Lung (tissue), 12 donors: ENCODE results near the gene C1orf185. TPM values are rescaled to one million over a fixed set of nuclear protein-coding genes. Genes with fewer than 3 reads are reported as not detected.
"Not testable (repeated sequence)": the region's sequence is repeated elsewhere in the genome, so short reads cannot be mapped to it uniquely, and the experiment has no call there.

ENCODE experiments used
- ATAC-seq: fragments of 200-7000 bp; cut with Tn5 transposase; one replicate; pipeline ENCODE4 v1.9.1; 2020; ENCODE audit warnings: moderate number of reproducible peaks; ENCODE audit not compliant: insufficient read depth, low FRiP score
- DNase-seq, 3 donors: peaks; one replicate each; pipeline ENCODE4 v3.0.0-alpha.2; 2013 to 2017
- H3K27ac ChIP-seq, 2 donors: one replicate each; pipeline ENCODE4 v1.5.1; 2013; ENCODE audit warnings: mild to moderate bottlenecking in 2 of 2, moderate library complexity in 2 of 2, control low read depth in 1 of 2, inconsistent platforms in 1 of 2, low read depth in 1 of 2, low read length in 1 of 2
- H3K27me3 ChIP-seq, 3 donors: one replicate each; pipeline ENCODE4 v1.5.1; 2013; ENCODE audit warnings: low read length in 2 of 3; ENCODE audit not compliant: control insufficient read depth in 3 of 3, insufficient read depth in 3 of 3
- H3K36me3 ChIP-seq, 4 donors: one replicate each; pipeline ENCODE4 v1.5.1; 2013; ENCODE audit warnings: low read length in 4 of 4, mild to moderate bottlenecking in 1 of 4, moderate library complexity in 1 of 4; ENCODE audit not compliant: control insufficient read depth in 4 of 4, insufficient read depth in 4 of 4
- H3K4me1 ChIP-seq, 5 donors: one replicate each; pipeline ENCODE4 v1.5.1; 2013; ENCODE audit warnings: low read length in 5 of 5, mild to moderate bottlenecking in 2 of 5, moderate library complexity in 1 of 5; ENCODE audit not compliant: control insufficient read depth in 5 of 5, insufficient read depth in 5 of 5
- H3K4me3 ChIP-seq: one replicate; pipeline ENCODE4 v1.5.1; 2013; ENCODE audit warnings: mild to moderate bottlenecking, control low read depth, moderate library complexity
- H3K9ac ChIP-seq, 2 donors: one replicate each; pipeline ENCODE4 v1.5.1; 2013; ENCODE audit warnings: low read length in 2 of 2, control low read depth in 1 of 2; ENCODE audit not compliant: insufficient read depth in 1 of 2
- H3K9me3 ChIP-seq, 4 donors: one replicate each; pipeline ENCODE4 v1.5.1; 2013; ENCODE audit warnings: low read length in 3 of 4, mild to moderate bottlenecking in 1 of 4, moderate library complexity in 1 of 4; ENCODE audit not compliant: control insufficient read depth in 4 of 4, insufficient read depth in 3 of 4
- WGBS, 2 donors: extraction: QIAGEN DNeasy Blood & Tissue Kit; methylation state at CpG; one replicate each; pipeline ENCODE4 v1.1.7; 2013; 5-methylcytosine and 5-hydroxymethylcytosine counted together
- polyA plus RNA-seq, 2 donors: library from polyadenylated mRNA; stranded (reverse); fragments of 200-250 nt; gene quantifications; one replicate each; pipeline ENCODE4 v1.2.1, GENCODE V29; 2013
- total RNA-seq, 2 donors: library from RNA; depleted of rRNA in 1 of 2; stranded (reverse); fragments of >200 nt in 1 of 2; gene quantifications; one replicate each; pipeline ENCODE4 v1.2.1, GENCODE V29; 2014 to 2021
- TF ChIP-seq, protein P1 (sequence below): IDR thresholded peaks from 2 replicates; pipeline ENCODE4 v1.5.1; 2012; ENCODE audit warnings: mild to moderate bottlenecking; ENCODE audit errors: control extremely low read depth, extremely low read depth
- donor health status: control.
- donor health status: control.
- donor health status: Bipolar disorder and iron deficiency.
- donor health status: healthy.
- donor health status: DM: yes; HTN: yes; CAD: no.

Gene C1orf185
- total and polyA plus RNA-seq, 4 donors = not detected

DNA sequence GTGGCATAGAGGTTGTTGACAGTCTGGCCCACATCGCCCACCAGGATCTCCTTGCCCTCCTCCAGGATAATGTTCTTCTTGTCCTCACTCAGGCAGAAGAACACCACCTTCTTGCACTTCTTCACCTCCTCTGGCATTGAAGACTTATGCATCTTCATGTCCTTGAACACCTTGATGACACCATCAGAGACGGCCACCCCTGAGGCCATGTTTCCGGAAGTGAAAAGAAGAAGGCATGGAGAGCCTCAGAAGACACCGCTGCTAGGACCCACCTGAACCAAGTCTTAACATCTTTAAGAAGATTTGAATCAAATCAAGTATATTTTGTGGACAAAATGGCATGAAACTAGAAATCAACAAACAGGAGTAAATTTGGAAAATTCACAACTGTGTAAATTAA is 56.2 kb downstream of the C1orf185 start:
- ATAC-seq = no peak
- Histone ChIP-seq H3K27me3 (no peaks in the 10 kb centered on the region), H3K4me1 (no peaks in the 10 kb centered on the region), H3K9ac (no peak overlapping the region), H3K9me3 (peaks cover 0 to 11% (median 7%) of the 10 kb centered on the region in 4 donors), H3K36me3 (no peaks in the 10 kb centered on the region), H3K4me3 (no peak overlapping the region), H3K27ac (no peak overlapping the region)
- DNase-seq = no peak
- TF ChIP-seq, protein P1, sequence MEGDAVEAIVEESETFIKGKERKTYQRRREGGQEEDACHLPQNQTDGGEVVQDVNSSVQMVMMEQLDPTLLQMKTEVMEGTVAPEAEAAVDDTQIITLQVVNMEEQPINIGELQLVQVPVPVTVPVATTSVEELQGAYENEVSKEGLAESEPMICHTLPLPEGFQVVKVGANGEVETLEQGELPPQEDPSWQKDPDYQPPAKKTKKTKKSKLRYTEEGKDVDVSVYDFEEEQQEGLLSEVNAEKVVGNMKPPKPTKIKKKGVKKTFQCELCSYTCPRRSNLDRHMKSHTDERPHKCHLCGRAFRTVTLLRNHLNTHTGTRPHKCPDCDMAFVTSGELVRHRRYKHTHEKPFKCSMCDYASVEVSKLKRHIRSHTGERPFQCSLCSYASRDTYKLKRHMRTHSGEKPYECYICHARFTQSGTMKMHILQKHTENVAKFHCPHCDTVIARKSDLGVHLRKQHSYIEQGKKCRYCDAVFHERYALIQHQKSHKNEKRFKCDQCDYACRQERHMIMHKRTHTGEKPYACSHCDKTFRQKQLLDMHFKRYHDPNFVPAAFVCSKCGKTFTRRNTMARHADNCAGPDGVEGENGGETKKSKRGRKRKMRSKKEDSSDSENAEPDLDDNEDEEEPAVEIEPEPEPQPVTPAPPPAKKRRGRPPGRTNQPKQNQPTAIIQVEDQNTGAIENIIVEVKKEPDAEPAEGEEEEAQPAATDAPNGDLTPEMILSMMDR = no peak
- WGBS, 2 donors = 95 to 98% methylated on average over 4 of the region's 4 CpGs

DNA sequence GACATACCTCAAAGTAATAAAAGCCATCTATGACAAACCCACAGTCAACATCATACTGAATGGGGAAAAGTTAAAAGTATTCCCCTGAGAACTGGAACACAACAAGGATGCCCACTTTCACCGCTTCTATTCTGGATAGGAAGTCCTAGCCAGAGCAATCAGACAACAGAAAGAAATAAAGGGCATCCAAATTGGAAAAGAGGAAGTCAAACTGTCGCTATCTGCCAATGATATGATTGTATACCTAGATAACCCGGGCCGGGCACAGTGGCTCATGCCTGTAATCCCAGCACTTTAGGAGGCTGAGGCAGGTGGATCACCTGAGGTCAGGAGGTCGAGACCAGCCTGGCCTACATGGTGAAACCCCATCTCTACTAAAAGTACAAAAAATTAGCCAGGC is 60.5 kb downstream of the C1orf185 start:
- H3K4me1 ChIP-seq, H3K9me3 ChIP-seq, H3K27me3 ChIP-seq, H3K27ac ChIP-seq, H3K36me3 ChIP-seq, ATAC-seq, DNase-seq, H3K4me3 ChIP-seq, H3K9ac ChIP-seq: not testable (repeated sequence)
- 66 to 73% methylated on average over 5 of the region's 5 CpGs for WGBS, 2 donors

DNA sequence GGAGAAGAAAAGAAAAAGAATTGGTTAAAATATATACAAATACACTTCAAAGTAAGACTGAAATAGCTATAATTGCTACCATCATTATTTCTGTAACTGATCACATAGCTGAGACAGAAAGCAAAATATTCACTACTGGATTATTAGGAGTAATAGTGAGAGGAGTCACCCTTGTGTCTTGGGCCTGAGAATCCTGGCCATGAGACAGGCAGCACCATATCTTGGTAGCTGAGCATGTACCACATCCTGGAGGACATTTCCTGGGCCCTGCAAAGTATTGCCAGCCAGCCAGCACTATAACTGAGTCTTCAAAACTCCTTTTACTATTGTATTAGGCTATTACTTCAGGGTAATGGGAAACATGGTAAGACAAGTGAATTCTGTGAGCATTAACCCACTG is 63.5 kb downstream of the C1orf185 start:
- Histone ChIP-seq H3K9me3 (no peaks in the 10 kb centered on the region), H3K27ac (no peak overlapping the region), H3K4me1 (no peaks in the 10 kb centered on the region), H3K27me3 (no peaks in the 10 kb centered on the region), H3K4me3 (no peak overlapping the region), H3K9ac (no peak overlapping the region), H3K36me3 (no peaks in the 10 kb centered on the region)
- DNase-seq (no peak), ATAC-seq (no peak)
- TF ChIP-seq, protein P1 = no peak

DNA sequence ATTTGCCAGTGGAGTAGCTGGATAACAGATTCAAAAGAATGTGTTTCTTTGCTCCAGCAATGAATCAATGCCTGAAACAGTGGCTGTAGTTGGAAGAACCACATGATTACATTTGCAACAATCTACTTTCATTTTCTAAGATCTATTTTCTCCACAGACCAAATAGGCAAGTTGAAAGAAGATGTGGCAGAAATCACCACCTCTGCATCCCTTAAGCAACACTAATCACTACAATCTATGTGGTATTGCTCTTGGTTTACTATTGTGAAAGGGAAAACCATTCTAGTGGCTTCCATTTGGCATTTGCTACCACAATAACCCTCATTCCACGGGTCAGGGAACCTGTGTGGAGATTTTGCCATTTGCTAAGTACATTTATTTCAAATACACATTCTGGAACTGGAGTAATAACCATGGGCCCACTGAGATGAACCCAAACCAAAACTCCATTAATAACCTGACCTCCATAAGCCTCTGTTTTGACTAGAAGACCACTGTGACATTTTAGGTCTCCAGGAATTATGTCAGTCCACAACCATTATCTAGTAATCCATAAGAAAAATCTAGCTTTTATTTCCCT is 66.3 kb downstream of the C1orf185 start:
- no peaks in the 10 kb centered on the region for H3K27me3 ChIP-seq
- H3K9ac ChIP-seq = no peak overlapping the region
- H3K27ac ChIP-seq = no peak overlapping the region
- TF ChIP-seq, protein P1 = no peak
- H3K4me1 ChIP-seq = no peaks in the 10 kb centered on the region
- H3K9me3 ChIP-seq = peaks cover 0 to 4% (median 0%) of the 10 kb centered on the region in 4 donors
- WGBS, 2 donors = 19 to 34% methylated on average over 1 of the region's 1 CpG
- no peak overlapping the region for H3K4me3 ChIP-seq
- ATAC-seq (no peak), DNase-seq (no peak)
- H3K36me3 ChIP-seq = no peaks in the 10 kb centered on the region
